Activated CD4-positive, alpha-beta T cell treated with anti-CD3 and anti-CD28 coated beads for 1 hour (primary cell): ENCODE measurements around the gene RUSC1.
"Not testable (repeated sequence)": the region's sequence is repeated elsewhere in the genome, so short reads cannot be mapped to it uniquely, and the experiment has no call there.

Source experiments
- DNase-seq: peaks from one replicate; pipeline ENCODE4 v3.0.0-alpha.2; 2020

Gene RUSC1

DNA sequence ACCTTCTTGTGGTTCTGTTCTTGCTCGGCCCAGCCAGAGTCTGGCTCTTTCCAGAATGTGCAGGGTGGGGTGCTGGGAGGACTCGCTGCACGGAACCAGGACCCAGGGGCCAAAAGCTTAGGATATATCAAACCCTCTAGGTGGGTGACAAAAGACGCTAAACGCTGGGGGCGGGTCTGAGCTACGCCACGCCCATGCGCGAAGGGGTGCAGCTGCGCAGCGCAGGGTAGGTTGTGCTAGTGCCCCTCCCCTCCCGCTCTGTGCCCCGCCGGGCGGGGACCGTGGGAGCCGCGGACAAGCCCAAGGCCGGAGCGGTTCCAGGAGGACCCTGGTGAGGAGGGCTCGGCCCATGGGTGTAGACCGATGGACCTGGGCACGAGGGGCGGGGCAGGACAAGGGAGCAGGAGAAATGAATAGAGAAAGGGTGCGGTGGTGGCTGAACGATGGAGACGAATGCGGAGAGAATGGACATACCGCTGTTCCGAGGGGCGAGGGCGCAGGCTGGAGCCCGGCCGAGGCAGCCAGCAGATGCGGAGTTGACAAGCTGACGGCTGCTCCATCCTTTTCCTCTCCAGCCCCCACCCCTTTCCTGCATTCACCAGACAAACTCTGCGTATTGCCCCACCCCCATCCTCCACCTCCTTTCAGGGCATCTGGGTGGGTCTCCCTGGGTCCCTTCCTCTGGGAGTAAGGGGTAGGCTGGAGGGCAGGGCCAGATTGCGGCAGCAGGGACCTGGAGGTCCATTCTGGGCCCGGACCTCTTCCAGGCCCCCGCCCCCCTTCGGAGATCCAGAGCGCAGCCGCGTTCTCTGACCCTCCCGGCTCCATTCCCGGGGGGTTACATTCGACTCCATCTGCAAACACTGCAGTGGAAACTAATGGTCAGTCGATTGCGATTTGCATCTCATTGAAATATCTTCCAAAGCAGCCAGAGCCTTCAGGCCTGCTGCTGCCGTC, at the start of gene RUSC1:
RUSC1 (plus strand) TSS at position 234 of the 957 bp plus-strand sequence. CDS start 880 bp downstream, outside the sequence.
- DNase-seq = peak; percentile 60

DNA sequence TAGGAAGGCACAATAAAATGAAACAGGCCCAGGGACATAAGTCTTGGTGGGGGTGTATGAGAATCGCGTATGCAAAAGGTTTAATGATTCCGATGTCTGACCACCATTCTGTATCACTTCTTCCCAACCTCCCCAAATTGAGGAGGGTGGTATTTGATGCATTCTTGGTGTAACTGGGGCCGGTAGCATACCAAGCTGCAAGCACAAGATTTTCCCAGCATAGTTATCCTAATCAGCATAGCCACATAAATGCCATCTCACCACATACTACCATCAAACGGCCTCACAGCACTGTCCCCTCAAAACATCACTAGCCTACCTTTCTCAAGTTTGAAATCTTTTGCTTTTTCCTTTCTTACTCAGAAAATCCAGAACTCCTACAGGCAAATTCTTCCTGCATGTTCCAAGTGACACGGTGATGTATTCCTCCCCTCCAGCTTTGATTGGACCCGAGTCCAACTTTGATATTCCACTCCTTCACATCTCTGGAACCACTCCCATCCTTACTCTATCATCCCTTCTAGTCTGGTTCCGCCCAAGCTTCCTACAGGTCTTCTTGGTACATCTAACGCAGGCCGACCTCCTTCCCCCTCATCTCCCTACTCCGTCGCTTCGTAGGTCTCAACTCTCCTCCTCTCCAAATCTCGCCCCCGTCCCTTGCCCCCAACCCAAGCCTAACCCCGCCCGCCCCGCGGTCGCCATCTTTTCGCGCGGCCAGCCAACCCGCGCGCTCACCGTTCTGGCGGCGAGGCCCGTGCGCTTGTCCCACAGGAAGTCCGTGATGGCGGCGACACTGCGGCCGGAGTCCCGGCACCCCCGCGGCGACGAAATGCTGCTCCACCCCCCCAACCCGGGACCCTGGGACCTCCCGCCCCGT, 48.0 kb upstream of the RUSC1 start:
- peak; percentile 23 for DNase-seq

- peak; percentile 92 for DNase-seq
These were observed 47.1 kb upstream of the RUSC1 start, which contains the start of gene CLK2 for GRCh38 chr1:155273343-155274245. CLK2 (minus strand) TSS chr1:155273504; CDS start chr1:155270977, 2,527 bp downstream.

DNA sequence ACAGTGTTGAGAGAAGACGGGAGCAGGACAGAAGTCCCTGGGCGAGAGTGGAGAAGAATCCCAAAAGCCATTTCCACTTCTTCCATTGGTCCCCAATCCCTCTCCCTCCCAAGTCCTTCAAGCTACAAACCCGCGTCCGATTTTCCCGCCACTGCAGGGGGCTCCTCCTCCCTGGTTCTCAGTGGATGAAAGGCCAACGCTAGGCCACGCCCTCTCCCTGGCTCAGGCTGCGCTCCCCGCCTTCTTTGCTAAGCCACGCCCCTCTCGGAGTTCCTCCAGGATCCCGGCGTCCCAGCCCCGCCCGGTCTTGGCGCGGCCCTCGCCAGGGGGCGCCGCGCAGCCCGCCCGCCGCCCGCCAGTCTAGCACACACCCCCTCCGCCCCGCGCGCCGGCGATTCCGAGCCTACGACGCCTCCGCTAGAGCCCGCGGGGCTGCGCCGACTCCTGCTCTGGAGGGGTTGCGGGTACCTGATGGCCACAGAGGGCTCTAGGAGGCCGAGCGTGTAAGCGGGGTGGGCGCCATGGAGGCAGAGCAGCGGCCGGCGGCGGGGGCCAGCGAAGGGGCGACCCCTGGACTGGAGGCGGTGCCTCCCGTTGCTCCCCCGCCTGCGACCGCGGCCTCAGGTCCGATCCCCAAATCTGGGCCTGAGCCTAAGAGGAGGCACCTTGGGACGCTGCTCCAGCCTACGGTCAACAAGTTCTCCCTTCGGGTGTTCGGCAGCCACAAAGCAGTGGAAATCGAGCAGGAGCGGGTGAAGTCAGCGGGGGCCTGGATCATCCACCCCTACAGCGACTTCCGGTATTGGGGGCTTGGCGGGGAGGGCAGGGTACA, 43.4 kb upstream of the RUSC1 start, which contains the start of gene HCN3:
HCN3 (plus strand) TSS at position 394 of the 832 bp plus-strand sequence; CDS start at position 522, 128 bp downstream.
- peak; percentile 82 for DNase-seq

DNA sequence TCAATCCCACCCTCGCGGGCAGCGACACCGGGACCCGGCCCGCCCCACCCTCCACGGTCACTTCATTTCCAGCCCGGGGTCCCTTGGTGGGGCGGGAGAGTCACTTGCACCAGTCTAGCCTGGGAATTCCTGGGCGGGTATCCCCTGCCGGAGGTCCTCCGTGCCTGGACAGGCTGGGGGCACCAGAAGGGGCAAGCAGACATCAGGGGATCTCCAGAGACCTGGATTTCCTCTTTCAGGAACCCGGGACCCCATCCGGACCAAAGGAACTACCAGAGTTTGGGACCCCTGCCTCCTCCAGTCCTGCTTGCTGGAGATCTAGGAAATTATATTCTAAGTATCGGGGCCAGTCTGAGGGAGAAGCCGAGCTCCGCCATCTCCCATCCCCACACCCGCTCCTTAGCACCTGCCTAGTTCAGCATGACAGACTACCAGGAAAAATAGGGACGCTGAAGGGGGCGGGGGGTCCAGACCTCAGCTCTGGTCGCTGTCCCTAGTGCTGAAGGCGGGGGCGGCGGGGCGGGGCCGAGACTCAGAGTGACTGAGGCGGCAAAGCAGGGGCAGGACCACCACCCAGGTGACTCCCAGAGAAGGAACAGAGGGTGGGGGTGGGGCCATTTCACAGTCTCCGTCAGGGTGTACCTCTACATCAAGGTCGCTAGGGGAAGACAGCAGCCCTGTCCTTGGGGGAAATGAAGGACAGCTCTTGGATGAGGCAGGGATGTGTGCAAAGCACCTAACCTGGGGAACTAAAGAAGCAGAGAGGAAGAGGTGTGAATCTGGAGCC, 42.6 kb upstream of the RUSC1 start:
- DNase-seq = peak; percentile 47

GRCh38 chr1:155278689-155279160, 42.0 kb upstream of the RUSC1 start:
- DNase-seq = no peak

GRCh38 chr1:155279268-155279667, 41.4 kb upstream of the RUSC1 start:
- no peak for DNase-seq

DNA sequence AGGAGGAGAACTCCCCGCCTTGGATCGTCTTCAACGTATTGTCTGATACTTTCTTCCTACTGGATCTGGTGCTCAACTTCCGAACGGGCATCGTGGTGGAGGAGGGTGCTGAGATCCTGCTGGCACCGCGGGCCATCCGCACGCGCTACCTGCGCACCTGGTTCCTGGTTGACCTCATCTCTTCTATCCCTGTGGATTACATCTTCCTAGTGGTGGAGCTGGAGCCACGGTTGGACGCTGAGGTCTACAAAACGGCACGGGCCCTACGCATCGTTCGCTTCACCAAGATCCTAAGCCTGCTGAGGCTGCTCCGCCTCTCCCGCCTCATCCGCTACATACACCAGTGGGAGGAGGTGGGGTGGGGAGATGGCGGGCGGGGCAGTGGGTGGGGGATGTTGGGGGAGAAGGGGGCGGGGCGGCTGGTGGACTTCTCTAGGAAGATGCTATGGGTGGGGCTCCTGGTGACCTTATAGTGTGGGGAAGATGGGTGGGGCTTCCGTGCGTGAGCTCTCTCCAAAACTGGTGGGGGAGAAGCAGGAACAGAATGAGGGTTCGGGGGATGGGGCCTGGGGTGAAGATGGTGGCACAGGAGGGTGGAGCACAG, 38.1 kb upstream of the RUSC1 start:
- DNase-seq = no peak

DNA sequence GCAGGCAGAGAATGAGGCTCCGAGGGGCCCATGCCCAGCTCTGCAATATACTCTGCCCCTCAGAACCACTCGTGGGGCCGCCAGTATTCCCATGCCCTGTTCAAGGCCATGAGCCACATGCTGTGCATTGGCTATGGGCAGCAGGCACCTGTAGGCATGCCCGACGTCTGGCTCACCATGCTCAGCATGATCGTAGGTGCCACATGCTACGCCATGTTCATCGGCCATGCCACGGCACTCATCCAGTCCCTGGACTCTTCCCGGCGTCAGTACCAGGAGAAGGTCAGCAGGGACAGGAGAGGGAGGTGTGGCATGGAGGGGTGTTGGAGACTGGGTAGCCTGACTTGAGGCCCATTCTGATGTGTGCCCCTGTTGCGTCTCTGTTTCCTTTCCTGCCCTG, 36.2 kb upstream of the RUSC1 start:
- DNase-seq = no peak

DNA sequence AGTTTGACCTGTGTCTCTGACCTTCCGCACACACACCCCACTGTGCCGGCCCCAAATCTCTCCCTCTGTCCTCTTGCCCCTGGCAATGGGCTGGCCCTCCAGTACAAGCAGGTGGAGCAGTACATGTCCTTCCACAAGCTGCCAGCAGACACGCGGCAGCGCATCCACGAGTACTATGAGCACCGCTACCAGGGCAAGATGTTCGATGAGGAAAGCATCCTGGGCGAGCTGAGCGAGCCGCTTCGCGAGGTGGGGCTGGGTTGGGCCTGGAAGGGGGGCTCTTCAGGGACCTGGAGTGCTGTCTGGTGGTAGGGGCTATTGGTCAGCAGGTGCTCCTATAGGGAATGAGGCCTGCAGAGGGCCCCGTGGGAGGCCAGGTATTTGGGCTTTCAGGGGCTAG, 35.6 kb upstream of the RUSC1 start:
- no peak for DNase-seq

GRCh38 chr1:155285631-155286044, 35.1 kb upstream of the RUSC1 start:
- no peak for DNase-seq

DNA sequence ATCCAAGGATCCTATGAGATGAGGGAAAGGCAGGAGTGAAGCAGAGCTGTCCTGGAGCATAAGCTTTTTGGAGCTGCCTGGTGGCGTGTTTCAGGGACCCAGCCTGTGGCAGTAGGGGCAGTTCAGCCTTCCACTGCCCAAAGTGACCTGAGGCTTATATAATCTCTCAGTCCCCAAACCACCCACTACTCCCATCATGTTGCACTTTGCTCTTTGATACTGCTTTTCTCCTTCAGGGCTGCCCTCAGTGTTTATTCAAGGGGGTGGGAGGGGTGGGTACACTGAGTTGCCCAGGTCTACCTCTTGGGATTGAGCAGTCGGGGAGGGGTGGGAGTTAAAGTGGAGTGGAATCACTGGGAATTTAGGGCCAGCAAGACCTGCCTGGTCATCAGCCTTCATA, 34.1 kb upstream of the RUSC1 start:
- DNase-seq = no peak

- DNase-seq = no peak
These were observed 32.6 kb upstream of the RUSC1 start for GRCh38 chr1:155287987-155288543.

DNA sequence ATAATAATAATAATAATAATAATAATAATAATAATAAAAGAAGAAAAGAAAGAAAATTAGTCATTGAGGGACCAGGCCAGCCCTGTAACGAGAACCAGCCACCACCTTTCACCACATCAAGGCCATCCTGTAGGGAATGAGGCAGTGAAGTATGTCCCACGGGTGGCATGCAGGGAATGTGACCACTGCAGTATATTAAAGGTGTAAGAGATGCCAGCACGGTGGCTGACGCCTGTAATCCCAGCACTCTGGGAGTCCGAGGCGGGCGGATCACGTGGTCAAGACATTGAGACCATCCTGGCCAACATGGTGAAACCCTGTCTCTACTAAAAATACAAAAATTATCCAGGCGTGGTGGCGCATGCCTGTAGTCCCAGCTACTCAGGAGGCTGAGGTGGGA, 29.7 kb upstream of the RUSC1 start:
- DNase-seq = not testable (repeated sequence)

DNA sequence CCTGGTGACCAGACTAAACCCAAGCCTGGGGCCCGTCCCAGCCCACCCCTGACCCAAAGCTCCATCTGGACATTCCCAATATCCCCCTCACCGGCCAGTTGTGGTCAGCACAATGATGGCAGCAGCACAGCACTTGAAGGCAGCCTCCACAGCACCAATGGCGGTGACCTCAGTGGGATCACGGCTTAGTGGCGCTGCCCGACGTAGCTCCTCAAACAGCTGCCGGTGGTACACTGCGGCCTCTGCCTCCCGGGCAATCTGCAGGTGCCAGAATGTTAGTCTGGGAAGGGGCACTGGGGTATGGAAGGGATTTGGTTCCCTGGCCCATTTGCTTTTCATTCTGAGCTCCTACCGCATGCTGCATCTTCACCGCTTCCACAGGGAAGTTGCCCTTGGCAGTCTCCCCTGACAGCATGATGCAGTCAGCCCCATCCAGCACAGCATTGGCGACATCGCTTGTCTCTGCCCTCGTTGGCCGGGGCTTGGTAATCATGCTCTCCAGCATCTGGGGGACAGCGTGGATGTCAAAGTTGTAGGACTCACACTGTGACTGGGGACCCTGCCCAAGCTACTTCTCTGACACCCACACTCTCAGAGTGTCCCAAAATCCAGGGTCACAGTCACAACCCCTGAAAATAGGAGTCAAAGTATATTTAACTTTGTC, 27.5 kb upstream of the RUSC1 start:
- DNase-seq = no peak

DNA sequence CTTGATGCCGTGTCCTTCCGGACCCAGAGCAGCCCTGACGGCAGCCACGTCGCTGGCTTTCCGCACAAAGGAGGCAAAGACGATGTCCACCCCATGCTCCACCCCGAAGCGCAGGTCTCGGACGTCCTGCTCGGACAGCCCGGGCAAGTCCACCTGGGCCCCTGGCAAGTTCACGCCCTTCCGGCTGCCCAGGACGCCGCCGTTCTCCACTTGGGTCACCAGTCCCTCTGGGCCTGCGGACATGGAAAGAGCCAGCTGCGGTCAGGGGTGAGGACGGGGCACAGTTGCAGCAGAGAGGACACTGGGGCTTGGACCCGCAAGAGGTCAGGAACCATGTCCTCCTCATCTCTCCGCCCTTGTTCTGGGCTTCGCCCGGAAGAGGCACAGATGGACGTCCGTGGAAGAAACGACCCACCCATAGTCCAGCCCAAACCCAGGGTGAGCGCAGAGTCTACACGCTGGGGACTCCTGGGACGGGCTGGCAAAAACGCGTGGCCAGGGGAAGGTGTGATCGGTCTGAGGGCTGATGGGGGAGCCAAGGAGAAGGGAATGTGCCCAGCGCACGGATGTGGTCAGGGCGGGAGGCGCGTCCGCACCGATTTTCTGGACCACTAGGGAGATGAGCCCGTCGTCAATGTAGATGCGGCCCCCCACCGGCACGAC, 26.0 kb upstream of the RUSC1 start:
- DNase-seq = no peak

DNA sequence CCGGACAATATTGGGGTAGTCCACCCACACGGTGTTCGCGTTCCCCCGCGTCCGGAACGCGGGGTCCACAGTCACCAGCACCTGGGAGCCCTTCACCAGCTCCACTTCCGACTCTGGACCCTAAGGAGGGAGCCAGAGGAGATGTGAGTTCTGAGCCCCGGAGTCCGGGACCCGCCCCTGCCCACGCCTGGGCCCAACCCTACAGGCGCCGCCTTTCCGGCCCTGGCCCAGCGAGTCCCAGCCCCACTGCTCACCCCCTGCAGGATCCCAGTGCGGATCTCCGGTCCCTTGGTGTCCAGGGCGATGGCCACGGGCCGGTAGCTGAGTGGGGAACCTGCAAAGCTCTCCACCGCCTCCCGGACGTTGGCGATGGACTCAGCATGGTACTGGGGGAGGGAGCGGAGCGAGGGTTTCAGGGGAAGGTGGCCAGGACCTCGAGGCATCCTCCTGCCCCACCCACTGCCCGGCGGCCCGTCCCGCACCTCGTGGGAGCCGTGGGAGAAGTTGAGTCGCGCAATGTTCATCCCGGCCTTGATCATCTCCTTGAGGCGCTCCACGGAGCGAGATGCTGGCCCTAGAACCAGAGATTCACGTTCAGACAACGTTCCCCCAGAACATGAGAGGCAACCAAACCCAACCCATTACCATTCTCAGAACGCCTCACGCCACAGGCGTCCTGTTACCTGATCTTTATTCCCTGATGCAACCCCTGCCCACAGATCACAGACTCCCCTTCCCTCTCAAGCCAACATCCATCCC, 25.3 kb upstream of the RUSC1 start:
- no peak for DNase-seq

DNA sequence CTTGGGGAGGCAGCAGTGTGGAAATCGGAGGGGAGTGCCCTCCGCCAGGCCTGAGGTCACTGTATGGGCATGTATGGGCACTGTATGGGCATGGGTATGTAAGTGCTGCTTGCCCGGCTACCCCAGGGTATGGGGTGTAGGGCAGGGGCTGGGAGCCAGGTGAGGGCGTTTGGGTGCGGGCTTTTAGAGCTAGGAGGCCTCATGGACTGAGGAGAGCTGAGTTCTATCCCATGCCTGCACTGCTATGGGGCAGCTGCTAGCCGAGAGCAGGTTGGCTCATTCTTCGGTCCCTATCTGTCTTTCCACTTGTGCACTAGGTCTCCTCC, 24.8 kb upstream of the RUSC1 start:
- DNase-seq = no peak
